ENCODE results near the gene TFAP2D. TPM values are rescaled to one million over a fixed set of nuclear protein-coding genes. Genes with fewer than 3 reads are reported as not detected.

TFAP2D gene
- total RNA-seq, 6 experiments from 2014 or later, result not detected

- no peak overlapping the region for H3K4me3 ChIP-seq
- no peak for ATAC-seq
- H3K4me1 ChIP-seq, result peaks cover 0 to 8% (median 3%) of the 10 kb centered on the region in 4 donors
- H3K36me3 ChIP-seq, result no peaks in the 10 kb centered on the region
- H3K9me3 ChIP-seq, result no peaks in the 10 kb centered on the region
- DNase-seq, result no peak
- H3K27ac ChIP-seq, result no peak overlapping the region
- WGBS (ENCODE audit: insufficient coverage, low coverage, low lambda C conversion rate, missing lambda C conversion rate), result 7% methylated on average over 5 of the region's 5 CpGs
- intact Hi-C loops (cut with DNase I), result loop anchor here in 1 of 2 donors (10.0 kb wide), 1 partner anchor 524 kb away; no protein-coding TSS in a partner anchor
- H3K27me3 ChIP-seq, result peaks cover 3 to 84% of the 10 kb centered on the region in 2 donors
- TF ChIP-seq, protein P1, sequence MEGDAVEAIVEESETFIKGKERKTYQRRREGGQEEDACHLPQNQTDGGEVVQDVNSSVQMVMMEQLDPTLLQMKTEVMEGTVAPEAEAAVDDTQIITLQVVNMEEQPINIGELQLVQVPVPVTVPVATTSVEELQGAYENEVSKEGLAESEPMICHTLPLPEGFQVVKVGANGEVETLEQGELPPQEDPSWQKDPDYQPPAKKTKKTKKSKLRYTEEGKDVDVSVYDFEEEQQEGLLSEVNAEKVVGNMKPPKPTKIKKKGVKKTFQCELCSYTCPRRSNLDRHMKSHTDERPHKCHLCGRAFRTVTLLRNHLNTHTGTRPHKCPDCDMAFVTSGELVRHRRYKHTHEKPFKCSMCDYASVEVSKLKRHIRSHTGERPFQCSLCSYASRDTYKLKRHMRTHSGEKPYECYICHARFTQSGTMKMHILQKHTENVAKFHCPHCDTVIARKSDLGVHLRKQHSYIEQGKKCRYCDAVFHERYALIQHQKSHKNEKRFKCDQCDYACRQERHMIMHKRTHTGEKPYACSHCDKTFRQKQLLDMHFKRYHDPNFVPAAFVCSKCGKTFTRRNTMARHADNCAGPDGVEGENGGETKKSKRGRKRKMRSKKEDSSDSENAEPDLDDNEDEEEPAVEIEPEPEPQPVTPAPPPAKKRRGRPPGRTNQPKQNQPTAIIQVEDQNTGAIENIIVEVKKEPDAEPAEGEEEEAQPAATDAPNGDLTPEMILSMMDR (IDR thresholded peaks at IDR 0.05), result no peak
- TF ChIP-seq POLR2A (IDR thresholded peaks at IDR 0.05), result no peak
Measured at GRCh38 chr6:50820869-50821264, 107.5 kb downstream of the TFAP2D start.

DNA sequence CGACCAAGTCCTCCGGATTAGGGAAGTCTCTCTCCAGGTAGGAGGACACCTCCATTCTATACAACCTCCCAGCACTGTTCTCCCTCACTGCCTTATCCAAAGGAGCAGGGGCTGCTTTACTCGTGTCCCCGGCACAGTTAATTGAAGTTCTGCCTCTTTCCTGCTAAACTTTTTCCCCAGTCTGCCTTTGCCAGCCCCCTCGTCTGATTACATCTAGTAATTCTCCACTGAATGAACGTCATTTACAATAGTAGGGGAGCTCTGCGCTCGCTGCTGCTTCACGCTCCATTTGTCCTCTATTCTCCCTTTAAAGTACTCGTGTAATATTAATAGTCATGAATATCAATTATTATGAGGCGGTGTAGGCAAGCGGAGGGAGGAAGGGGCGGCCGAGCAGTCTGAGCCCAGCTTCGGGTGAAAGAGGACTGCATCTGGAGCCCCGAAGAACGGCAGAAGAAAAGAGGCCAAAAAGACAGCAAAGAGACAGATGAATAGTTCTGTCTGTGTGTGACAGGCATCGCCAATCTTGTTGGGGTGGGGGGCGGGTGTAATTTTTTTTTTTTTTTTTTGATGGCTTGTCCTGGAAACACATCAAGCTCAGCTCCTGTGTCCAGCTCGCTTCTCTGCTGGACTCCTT, 108.2 kb downstream of the TFAP2D start:
- intact Hi-C loops (cut with DNase I), result loop anchor here in 1 of 2 donors (10.0 kb wide), 1 partner anchor 523 kb away; no protein-coding TSS in a partner anchor
- no peaks in the 10 kb centered on the region for H3K36me3 ChIP-seq
- no peak for ATAC-seq
- no peak overlapping the region for H3K4me3 ChIP-seq
- 2% methylated on average over 20 of the region's 20 CpGs for WGBS (ENCODE audit: insufficient coverage, low coverage, low lambda C conversion rate, missing lambda C conversion rate)
- peaks cover 3 to 89% of the 10 kb centered on the region in 2 donors for H3K27me3 ChIP-seq
- no peak for DNase-seq
- no peaks in the 10 kb centered on the region for H3K9me3 ChIP-seq
- H3K27ac ChIP-seq, result no peak overlapping the region
- peaks cover 0 to 8% (median 3%) of the 10 kb centered on the region in 4 donors for H3K4me1 ChIP-seq
- TF ChIP-seq, protein P1 (IDR thresholded peaks at IDR 0.05), result no peak

- peaks cover 3 to 89% of the 10 kb centered on the region in 2 donors for H3K27me3 ChIP-seq
Measured at GRCh38 chr6:50822078-50822476, 108.8 kb downstream of the TFAP2D start.

More at GRCh38 chr6:50822078-50822476, 108.8 kb downstream of the TFAP2D start:
- Histone ChIP-seq H3K4me3 (no peak overlapping the region), H3K36me3 (no peaks in the 10 kb centered on the region), H3K4me1 (peaks cover 0 to 8% (median 3%) of the 10 kb centered on the region in 4 donors), H3K9me3 (no peaks in the 10 kb centered on the region), H3K27ac (no peak overlapping the region)
- intact Hi-C loops (cut with DNase I), result loop anchor here in 1 of 2 donors (10.0 kb wide), 1 partner anchor 523 kb away; no protein-coding TSS in a partner anchor
- TF ChIP-seq, protein P1 (IDR thresholded peaks at IDR 0.05), result no peak
- no peak for TF ChIP-seq POLR2A (IDR thresholded peaks at IDR 0.05)
- no peak for DNase-seq
- no peak for ATAC-seq
- WGBS (ENCODE audit: insufficient coverage, low coverage, low lambda C conversion rate, missing lambda C conversion rate), result 4% methylated on average over 6 of the region's 6 CpGs

Other genes starting within 250 kb of the TFAP2D start
- gene TFAP2B, start 105.3 kb downstream of the TFAP2D start, total RNA-seq, result not detected

All from right lobe of liver (tissue), 6 donors.